OCI-M1 (cell line): ENCODE data around the gene KCNQ5.

Source experiments
- DNase-seq: peaks from one replicate; lab custom pipeline; 2025; lab: John Stamatoyannopoulos, UW

Gene KCNQ5

GRCh38 chr6:73000460-73000859 is 378.6 kb downstream of the KCNQ5 start:
- no peak for DNase-seq

- DNase-seq, result no peak
Measured at GRCh38 chr6:73002588-73002987, 380.7 kb downstream of the KCNQ5 start.

GRCh38 chr6:73003302-73003701 is 381.4 kb downstream of the KCNQ5 start:
- no peak for DNase-seq

GRCh38 chr6:73004231-73004630 is 382.4 kb downstream of the KCNQ5 start:
- DNase-seq, result no peak

GRCh38 chr6:73004861-73005260 is 383.0 kb downstream of the KCNQ5 start:
- no peak for DNase-seq

GRCh38 chr6:73006146-73006545 is 384.3 kb downstream of the KCNQ5 start:
- DNase-seq, result no peak

- no peak for DNase-seq
Measured at GRCh38 chr6:73011945-73012344, 390.1 kb downstream of the KCNQ5 start.

- no peak for DNase-seq
Measured at GRCh38 chr6:73017476-73017875, 395.6 kb downstream of the KCNQ5 start.

GRCh38 chr6:73024598-73024997 is 402.7 kb downstream of the KCNQ5 start:
- no peak for DNase-seq

- no peak for DNase-seq
Measured at GRCh38 chr6:73027691-73028090, 405.8 kb downstream of the KCNQ5 start.

GRCh38 chr6:73028124-73028766 is 406.4 kb downstream of the KCNQ5 start:
- DNase-seq, result no peak

GRCh38 chr6:73028893-73029450 is 407.1 kb downstream of the KCNQ5 start:
- DNase-seq, result no peak

GRCh38 chr6:73030257-73030656 is 408.4 kb downstream of the KCNQ5 start:
- no peak for DNase-seq

GRCh38 chr6:73030791-73031782 is 409.2 kb downstream of the KCNQ5 start:
- no peak for DNase-seq

- no peak for DNase-seq
Measured at GRCh38 chr6:73032586-73032985, 410.7 kb downstream of the KCNQ5 start.

- DNase-seq, result no peak
Measured at GRCh38 chr6:73036689-73037088, 414.8 kb downstream of the KCNQ5 start.

- DNase-seq, result no peak
Measured at GRCh38 chr6:73041051-73041450, 419.2 kb downstream of the KCNQ5 start.

- DNase-seq, result no peak
Measured at GRCh38 chr6:73042892-73043291, 421.0 kb downstream of the KCNQ5 start.

GRCh38 chr6:73043446-73043845 is 421.6 kb downstream of the KCNQ5 start:
- DNase-seq, result no peak

- no peak for DNase-seq
Measured at GRCh38 chr6:73045609-73046008, 423.7 kb downstream of the KCNQ5 start.

- DNase-seq, result no peak
Measured at GRCh38 chr6:73047801-73048200, 425.9 kb downstream of the KCNQ5 start.

- DNase-seq, result no peak
Measured at GRCh38 chr6:73049971-73050594, 428.2 kb downstream of the KCNQ5 start.
